Activated naive CD4-positive, alpha-beta T cell treated with anti-CD3 and anti-CD28 coated beads, Interleukin-2, amount 50 U/mL, for 24 hours (primary cell): ENCODE data around the gene ABTB2.

Source experiments
- H3K27ac Mint-ChIP-seq: one replicate; pipeline ENCODE4 v1.8.0; 2021; ENCODE audit warnings: mild to moderate bottlenecking, mixed read lengths
- H3K27me3 Mint-ChIP-seq: one replicate; pipeline ENCODE4 v1.8.0; 2021; ENCODE audit warnings: mixed read lengths
- H3K36me3 Mint-ChIP-seq: one replicate; pipeline ENCODE4 v1.8.0; 2021; ENCODE audit warnings: mixed read lengths
- H3K4me1 Mint-ChIP-seq: one replicate; pipeline ENCODE4 v1.8.0; 2021; ENCODE audit warnings: mixed read lengths
- H3K4me3 Mint-ChIP-seq: one replicate; pipeline ENCODE4 v1.8.0; 2021; ENCODE audit warnings: mild to moderate bottlenecking, mixed read lengths
- H3K9me3 Mint-ChIP-seq: one replicate; pipeline ENCODE4 v1.8.0; 2021; ENCODE audit warnings: mixed read lengths

The ABTB2 gene

DNA sequence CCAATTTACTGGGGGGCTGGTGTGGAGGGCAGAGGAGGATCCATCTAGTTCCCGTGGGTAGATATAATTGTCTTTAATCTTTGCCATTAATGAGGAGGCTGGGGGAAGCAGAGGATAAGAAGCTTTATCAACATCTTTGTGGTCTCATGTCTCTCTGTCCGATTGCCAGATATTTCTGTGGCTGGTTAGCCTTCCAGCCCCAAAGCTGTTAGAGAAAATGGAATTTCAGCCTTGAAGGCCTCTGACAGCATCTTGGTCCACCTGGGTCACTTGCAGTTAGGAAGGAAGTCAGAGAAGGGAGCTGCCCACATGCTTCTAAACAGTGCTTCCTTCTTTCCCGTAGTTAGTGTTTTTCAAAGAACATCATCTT lies 56.9 kb downstream of the ABTB2 start:
- Mint-ChIP-seq H3K9me3 (no peaks in the 10 kb centered on the region), H3K4me1 (no peaks in the 10 kb centered on the region), H3K27me3 (no peaks in the 10 kb centered on the region), H3K36me3 (no peaks in the 10 kb centered on the region), H3K4me3 (no peak overlapping the region), H3K27ac (no peak overlapping the region)

DNA sequence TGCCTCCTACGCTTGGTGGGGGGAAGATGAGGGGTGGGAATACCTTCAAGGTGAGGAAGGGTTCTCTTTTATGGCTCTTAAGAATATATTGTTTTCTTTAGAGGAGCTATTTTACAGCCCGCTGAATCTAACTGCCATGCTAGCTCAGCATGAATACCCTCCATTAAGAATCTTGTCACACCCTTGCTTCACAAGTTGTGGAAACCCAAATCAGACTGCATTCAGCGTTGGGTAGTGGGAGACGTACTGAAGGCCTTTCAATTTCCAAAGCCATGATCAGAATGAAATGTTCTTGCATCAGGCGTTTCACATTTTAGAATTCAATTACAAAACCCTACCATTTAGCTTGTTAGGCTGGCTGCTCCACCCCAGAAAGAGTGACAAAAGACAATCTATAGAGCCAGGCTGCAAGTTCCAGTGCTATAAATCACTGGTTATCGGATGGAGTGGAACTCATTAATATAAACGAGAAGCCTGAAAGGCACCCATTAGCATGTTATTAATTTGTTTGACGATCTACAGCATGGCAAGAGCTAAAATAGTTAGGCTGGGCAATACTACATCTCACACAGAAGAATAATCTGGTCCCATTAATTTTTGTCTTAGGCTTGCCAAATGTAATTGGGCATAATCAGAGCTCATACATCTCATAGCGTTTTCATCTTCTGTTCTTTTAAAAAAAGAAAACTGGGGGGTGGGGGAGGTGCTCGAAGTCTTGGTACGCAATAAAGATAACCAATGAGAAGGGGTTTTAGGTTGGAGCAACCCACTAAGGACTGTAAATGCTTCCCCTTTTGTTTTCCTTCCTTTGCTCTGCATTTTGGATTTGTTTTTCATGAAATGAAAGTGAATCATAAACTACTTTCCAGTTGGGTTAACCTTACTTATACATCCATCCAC lies 57.5 kb downstream of the ABTB2 start:
- Mint-ChIP-seq H3K9me3 (no peaks in the 10 kb centered on the region), H3K36me3 (no peaks in the 10 kb centered on the region), H3K4me1 (no peaks in the 10 kb centered on the region), H3K27ac (no peak overlapping the region), H3K27me3 (no peaks in the 10 kb centered on the region), H3K4me3 (no peak overlapping the region)

DNA sequence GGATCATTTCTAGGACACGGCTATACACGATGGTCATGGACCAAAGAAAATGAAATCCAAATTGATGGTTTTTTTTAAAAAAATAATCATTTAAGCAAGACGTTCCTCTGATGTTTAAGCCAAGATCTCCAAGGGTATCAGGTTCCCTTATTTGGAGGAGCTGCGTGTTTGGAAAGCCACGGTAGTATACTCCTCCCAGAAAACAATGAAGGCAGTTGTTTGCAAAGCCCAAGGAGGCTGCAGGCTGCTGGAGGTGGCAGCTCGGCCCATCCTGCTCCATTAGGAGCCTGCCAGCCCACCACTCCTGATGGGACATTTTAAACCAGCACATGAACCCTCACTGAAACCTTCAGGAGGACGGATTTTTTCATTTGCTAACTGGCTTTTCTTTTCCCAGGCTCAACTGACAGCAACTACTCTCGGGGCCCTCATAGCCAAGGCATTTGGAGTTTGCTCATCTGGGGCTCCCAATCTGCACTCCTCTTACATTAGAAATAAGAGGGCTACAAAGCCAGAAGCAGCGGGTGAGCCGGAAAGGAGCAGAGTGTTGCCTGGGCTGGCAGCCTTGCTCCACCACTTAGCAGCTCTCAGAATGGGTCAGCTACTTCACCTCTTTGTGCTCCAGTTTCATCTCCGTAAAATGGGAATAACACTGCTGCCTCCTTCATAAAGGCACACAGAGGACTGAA lies 58.4 kb downstream of the ABTB2 start:
- Mint-ChIP-seq H3K9me3 (no peaks in the 10 kb centered on the region), H3K36me3 (no peaks in the 10 kb centered on the region), H3K4me1 (no peaks in the 10 kb centered on the region), H3K4me3 (no peak overlapping the region), H3K27ac (no peak overlapping the region), H3K27me3 (no peaks in the 10 kb centered on the region)

DNA sequence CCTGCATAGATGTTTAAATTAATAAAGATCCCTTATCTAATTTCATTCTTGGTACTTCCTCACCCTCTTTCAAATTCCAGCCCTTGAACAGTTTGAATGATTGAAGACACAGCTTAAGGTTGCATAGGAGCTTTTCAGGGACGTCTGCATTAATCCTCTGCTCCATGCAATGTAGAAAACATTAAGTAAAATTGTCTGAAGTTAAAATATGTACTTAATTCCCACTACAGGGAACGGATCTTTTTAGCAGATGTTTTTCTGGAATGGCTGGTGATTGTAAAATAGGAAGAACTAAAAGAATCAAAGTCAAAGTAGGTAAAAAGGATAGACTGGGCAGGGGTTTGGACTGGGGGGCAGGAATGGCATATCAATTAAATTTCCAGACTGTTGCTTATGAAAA lies 58.9 kb downstream of the ABTB2 start:
- no peaks in the 10 kb centered on the region for H3K4me1 Mint-ChIP-seq
- H3K9me3 Mint-ChIP-seq, result no peaks in the 10 kb centered on the region
- no peaks in the 10 kb centered on the region for H3K27me3 Mint-ChIP-seq
- no peaks in the 10 kb centered on the region for H3K36me3 Mint-ChIP-seq
- no peak overlapping the region for H3K27ac Mint-ChIP-seq
- H3K4me3 Mint-ChIP-seq, result no peak overlapping the region

DNA sequence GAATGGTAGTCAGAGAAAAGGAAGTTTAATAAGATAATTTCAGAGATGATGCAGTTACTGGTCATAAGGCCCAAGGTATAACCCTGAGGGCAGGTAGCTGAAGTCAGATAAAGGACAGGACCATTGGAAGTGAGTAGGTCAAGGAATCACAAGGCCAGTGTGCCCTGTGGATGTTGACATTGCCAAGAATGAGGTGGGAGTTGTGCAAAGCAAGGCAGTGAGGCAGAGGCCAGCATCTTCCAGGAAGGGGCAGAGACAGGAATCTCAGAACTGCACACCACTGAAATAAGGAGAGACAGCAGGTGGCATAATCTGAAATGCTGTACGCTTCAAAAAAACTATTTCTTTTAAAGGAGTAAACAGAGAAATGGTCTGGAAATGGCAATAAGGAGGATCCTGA lies 61.4 kb downstream of the ABTB2 start:
- Mint-ChIP-seq H3K27ac (no peak overlapping the region), H3K27me3 (no peaks in the 10 kb centered on the region), H3K9me3 (no peaks in the 10 kb centered on the region), H3K4me3 (no peak overlapping the region), H3K4me1 (no peaks in the 10 kb centered on the region), H3K36me3 (no peaks in the 10 kb centered on the region)

DNA sequence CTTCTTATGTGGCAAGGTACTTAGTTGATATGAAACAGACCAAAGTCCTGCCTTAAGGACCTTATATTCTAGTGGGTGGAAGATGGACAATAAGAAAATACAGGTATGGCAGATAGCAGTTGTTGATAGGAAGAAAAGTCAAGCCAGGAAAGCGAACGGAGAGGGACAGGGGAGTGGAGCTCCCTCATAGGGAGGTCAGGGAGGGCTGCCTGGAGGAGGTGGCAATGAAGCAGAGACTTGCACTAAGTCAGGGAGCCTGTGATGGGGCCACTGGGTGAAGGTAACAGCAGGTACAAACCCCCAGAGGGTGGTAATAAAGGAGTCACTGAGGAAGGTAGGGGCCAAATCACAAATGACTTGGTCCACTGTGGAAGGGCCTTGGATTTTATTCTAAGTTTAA lies 65.3 kb downstream of the ABTB2 start:
- H3K9me3 Mint-ChIP-seq, result no peaks in the 10 kb centered on the region
- no peaks in the 10 kb centered on the region for H3K27me3 Mint-ChIP-seq
- no peak overlapping the region for H3K4me3 Mint-ChIP-seq
- H3K27ac Mint-ChIP-seq, result no peak overlapping the region
- no peaks in the 10 kb centered on the region for H3K4me1 Mint-ChIP-seq
- no peaks in the 10 kb centered on the region for H3K36me3 Mint-ChIP-seq

DNA sequence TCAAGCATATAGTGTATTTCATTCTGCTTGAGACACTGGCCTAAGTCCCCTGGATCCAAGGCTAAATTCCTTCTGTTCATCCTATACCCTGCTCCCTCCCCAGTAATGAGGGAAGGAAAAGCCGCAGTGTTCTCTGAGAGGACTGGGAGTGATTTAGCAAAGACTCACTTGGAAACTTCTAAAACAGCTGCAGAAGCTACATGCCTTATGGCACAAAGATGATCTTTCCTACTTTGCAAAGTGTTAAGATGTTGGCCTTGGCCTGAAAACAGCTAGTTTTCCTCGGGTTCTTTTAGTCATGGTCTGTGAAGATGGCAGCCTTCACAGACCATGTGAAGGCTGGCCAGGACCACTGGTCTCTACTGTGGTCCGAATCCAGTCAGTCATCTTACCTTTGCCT lies 65.7 kb downstream of the ABTB2 start:
- H3K4me1 Mint-ChIP-seq, result no peaks in the 10 kb centered on the region
- H3K27me3 Mint-ChIP-seq, result no peaks in the 10 kb centered on the region
- H3K36me3 Mint-ChIP-seq, result no peaks in the 10 kb centered on the region
- H3K4me3 Mint-ChIP-seq, result no peak overlapping the region
- H3K9me3 Mint-ChIP-seq, result no peaks in the 10 kb centered on the region
- no peak overlapping the region for H3K27ac Mint-ChIP-seq

DNA sequence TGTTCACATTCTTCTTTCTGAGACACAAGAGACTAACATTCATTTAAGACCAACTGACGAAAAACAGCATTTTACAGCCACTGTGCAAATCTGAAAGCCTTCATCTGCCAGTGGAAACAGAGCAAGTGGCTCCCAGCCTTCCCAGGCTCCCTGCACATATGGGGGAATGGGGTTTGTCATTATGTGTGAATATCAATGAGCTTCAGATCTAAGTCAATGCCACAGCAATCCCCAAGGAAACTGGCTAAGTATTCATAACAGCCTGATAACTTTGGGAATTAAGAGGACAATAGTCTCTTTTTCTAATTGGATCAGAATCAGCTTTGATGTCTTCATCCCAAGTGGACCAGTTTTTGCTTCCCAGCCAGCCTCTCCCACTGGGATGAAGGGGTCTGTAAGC lies 66.9 kb downstream of the ABTB2 start:
- Mint-ChIP-seq H3K4me1 (no peaks in the 10 kb centered on the region), H3K4me3 (no peak overlapping the region), H3K36me3 (no peaks in the 10 kb centered on the region), H3K9me3 (no peaks in the 10 kb centered on the region), H3K27ac (no peak overlapping the region), H3K27me3 (no peaks in the 10 kb centered on the region)

DNA sequence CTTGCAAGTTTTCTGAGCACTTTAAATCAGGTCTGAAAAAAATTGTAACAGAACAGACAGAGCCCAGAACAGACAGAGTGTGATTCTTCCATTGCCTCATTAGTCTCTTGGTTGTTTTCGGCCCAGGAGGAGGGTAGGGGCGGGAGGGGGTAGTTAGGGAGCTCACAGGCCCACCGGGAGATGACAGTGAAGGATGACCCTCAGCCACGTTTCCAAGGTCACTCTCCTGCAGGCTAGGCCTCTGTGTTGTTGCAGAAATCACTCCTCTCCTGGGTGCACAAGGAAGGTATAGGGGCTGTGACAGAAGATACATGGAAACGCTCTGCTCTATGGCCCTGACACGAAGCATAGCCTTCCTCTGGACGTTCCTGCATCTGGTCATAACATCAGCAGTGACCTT lies 69.3 kb downstream of the ABTB2 start:
- Mint-ChIP-seq H3K9me3 (no peaks in the 10 kb centered on the region), H3K4me1 (no peaks in the 10 kb centered on the region), H3K27ac (no peak overlapping the region), H3K4me3 (no peak overlapping the region), H3K27me3 (no peaks in the 10 kb centered on the region), H3K36me3 (no peaks in the 10 kb centered on the region)

DNA sequence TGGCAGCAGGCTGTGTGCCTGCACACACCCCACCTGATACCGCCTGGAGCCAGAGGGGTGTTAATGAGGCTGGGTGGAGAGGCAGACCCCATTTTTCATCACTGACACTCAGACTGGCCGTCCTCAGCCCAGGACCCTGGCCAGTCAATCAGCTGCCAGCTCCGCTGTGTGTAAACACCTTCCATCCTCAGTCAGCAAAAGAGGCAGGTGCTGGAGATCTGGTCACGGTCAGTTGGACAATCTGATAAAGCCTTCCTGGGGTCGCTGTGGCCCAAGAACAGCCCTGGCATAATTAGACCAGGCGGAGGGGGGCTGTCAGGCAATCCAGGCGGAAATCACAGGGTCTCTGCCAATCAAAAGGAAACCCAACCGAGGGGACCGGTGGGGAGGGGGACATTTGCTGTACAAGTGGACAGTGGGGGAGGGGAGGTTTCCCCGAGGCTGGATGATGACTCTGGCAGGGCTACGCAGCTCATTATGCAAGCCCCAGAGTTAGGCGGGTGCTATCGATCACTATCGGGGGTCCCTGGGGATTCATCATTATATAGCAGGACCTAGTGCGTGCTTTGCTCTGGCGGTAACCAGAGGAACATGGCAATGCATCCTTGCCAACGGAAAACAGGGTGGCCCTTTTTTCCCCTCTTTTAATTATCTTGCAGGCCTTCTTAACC lies 72.9 kb downstream of the ABTB2 start:
- H3K4me1 Mint-ChIP-seq, result no peaks in the 10 kb centered on the region
- H3K27ac Mint-ChIP-seq, result no peak overlapping the region
- H3K9me3 Mint-ChIP-seq, result no peaks in the 10 kb centered on the region
- H3K36me3 Mint-ChIP-seq, result no peaks in the 10 kb centered on the region
- H3K4me3 Mint-ChIP-seq, result no peak overlapping the region
- no peaks in the 10 kb centered on the region for H3K27me3 Mint-ChIP-seq

DNA sequence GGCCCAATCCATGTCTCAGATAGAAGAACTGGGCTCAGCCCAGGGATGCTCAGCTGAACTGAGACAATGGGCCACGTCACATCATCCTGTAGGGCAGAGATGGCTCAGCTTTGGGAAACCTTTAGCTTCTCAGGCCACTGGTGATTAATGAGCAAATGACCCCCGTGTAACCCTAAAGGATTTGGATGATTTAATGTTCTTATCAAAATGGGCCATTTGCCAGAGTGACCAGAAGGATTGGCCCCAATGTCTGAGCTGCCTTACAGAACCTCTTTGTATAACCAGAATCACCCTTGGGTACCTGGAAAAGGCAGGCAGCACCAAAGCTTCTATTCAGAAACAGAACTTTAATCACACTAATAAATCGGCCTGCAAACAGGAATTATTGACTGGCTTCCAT lies 73.7 kb downstream of the ABTB2 start:
- Mint-ChIP-seq H3K4me3 (no peak overlapping the region), H3K36me3 (no peaks in the 10 kb centered on the region), H3K27me3 (no peaks in the 10 kb centered on the region), H3K27ac (no peak overlapping the region), H3K4me1 (no peaks in the 10 kb centered on the region), H3K9me3 (no peaks in the 10 kb centered on the region)

DNA sequence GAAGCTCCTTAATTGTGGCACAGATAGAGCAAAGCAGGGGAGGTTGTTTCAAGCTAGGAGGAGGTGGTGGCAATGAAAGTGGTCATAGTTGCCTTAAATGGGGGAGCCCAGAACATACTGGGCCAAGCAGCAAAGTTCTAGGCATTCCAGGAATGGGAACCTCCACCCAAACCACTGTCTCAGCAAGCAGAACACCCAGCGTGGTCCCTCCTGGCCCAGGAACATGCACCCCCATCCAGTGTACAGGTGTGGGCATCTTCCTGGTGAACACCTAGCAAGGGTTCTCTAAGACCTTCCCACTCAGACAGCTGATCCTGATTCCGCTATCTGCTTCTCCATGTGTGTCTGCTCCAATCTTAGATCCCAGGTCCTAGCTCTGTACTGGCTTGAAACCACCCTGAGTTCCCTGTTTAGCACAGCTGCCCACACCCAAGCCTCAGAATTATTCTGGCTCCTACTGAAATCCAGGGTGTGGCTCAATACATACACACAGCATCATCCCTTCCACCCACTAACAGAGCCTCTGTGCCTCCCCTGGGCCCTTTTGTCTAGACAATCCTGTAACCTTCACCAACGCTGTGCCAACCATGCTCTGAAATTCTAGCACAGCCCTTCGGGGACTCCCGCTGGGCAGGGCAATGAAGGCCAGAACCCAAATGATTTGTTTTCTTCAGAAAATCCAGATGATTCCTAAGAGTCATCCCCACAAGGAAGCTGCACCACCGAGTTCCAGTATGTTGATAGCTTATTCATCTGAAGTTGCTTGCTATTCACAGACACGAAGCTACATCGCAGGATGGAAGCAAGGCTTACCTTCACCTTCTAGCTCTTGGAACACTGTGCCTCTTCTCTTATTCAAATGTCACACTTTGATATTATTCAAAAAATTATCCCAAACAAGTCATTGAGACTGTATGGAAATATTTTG lies 76.6 kb downstream of the ABTB2 start:
- Mint-ChIP-seq H3K27ac (no peak overlapping the region), H3K27me3 (no peaks in the 10 kb centered on the region), H3K4me3 (no peak overlapping the region)

DNA sequence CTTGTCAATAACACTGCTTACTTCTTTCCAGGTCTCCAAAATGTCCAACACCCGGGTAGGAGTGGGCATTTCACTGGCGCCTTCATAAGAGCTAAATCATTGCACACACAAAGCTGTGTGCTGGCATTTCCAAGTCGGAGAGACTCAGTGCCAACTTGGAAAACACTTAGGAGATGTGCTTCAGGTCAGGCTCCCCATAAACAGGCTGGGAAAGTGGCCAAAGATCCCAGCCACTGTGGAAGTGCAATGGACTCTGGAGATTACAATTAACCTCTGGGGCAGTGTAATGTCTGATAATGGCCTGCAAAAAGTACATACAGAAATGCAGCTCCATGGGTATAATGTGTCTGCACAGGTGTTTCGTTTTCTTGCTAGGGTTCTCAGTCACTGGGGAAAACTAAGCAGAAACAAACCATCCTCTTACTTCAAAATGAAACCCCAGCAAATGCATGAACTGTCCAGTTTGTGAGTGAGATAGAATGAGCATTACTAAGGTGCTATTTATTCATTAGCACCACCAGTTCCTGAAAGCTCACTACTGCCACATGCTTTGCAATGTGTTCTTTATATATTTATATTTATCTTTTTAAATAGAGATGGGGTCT lies 79.0 kb downstream of the ABTB2 start:
- H3K4me3 Mint-ChIP-seq, result no peak overlapping the region
- no peaks in the 10 kb centered on the region for H3K9me3 Mint-ChIP-seq

More for the DNA sequence above, 76.6 kb downstream of the ABTB2 start:
- Mint-ChIP-seq H3K9me3 (no peaks in the 10 kb centered on the region), H3K36me3 (no peaks in the 10 kb centered on the region), H3K4me1 (no peaks in the 10 kb centered on the region)

DNA sequence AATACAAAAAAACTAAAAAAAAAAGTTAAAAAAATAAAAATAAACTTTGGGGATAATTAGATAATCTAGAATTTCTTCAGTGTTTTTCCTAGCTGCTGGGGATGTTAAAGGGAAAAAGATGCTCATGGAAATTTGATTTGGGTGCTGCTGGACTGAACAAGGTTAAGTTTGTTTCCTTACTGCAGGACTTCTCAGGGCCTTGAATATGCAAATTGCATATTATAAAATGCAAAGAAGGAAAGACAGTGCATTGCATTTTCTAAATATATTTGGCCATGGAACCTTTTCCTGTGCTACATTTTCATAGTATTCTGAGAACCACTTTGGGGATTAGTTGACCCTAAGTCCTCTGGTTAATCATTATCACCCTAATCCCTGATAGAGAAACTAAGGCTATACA lies 79.6 kb downstream of the ABTB2 start:
- Mint-ChIP-seq H3K4me1 (no peaks in the 10 kb centered on the region), H3K27ac (no peak overlapping the region), H3K36me3 (no peaks in the 10 kb centered on the region), H3K27me3 (no peaks in the 10 kb centered on the region), H3K9me3 (no peaks in the 10 kb centered on the region), H3K4me3 (no peak overlapping the region)

More for the DNA sequence above, 79.0 kb downstream of the ABTB2 start:
- no peak overlapping the region for H3K27ac Mint-ChIP-seq
- no peaks in the 10 kb centered on the region for H3K27me3 Mint-ChIP-seq
- H3K36me3 Mint-ChIP-seq, result no peaks in the 10 kb centered on the region
- no peaks in the 10 kb centered on the region for H3K4me1 Mint-ChIP-seq

DNA sequence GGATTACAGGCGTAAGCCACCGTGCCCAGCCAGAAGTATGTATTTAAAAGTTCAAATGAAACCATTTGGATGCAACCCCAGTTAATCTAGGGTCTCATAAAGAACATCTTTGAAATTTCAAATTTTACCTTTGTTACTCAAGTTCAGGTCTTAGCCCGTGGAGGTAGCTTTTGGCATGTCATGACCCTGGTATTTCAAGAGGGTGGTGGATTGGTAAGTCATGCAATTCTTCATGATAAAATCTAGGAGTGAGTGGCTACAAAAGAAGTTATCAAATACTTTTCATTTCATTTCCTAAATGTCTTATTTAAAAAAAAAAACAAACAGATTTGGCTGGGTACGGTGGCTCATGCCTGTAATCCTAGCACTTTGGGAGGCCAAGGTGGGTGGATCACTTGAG lies 80.6 kb downstream of the ABTB2 start:
- H3K9me3 Mint-ChIP-seq, result no peaks in the 10 kb centered on the region
- no peaks in the 10 kb centered on the region for H3K4me1 Mint-ChIP-seq
- no peaks in the 10 kb centered on the region for H3K27me3 Mint-ChIP-seq

More for the DNA sequence above, 80.6 kb downstream of the ABTB2 start:
- no peak overlapping the region for H3K4me3 Mint-ChIP-seq
- H3K36me3 Mint-ChIP-seq, result no peaks in the 10 kb centered on the region
- H3K27ac Mint-ChIP-seq, result no peak overlapping the region
